ENCODE data around the gene HIVEP3.

GRCh38 chr1:41819069-41819468 lies 99.7 kb downstream of the HIVEP3 start:
- TF ChIP-seq CTCF (IDR thresholded peaks at IDR 0.05) (no peak), TCF7L2 (IDR thresholded peaks at IDR 0.05; ENCODE audit: low read depth, low read length) (no peak)

All from Panc1 (cell line).